GM21447 (cell line): ENCODE data around the gene RRAGD.

ENCODE experiments used
- ATAC-seq: cut with Tn5 transposase; IDR thresholded peaks from one replicate; pipeline ENCODE4 v1.9.1; 2021; ENCODE audit not compliant: unreplicated experiment

Gene RRAGD

GRCh38 chr6:89379281-89379680, 32.8 kb downstream of the RRAGD start:
- no peak for ATAC-seq

GRCh38 chr6:89378628-89379027, 33.4 kb downstream of the RRAGD start:
- no peak for ATAC-seq

- ATAC-seq = peak; percentile 69
These were observed 36.4 kb downstream of the RRAGD start for GRCh38 chr6:89375427-89376267.

- ATAC-seq = peak; percentile 57
These were observed 39.6 kb downstream of the RRAGD start for GRCh38 chr6:89372506-89372901.

GRCh38 chr6:89371849-89372505, 40.1 kb downstream of the RRAGD start:
- ATAC-seq = peak; percentile 64

- no peak for ATAC-seq
These were observed 43.1 kb downstream of the RRAGD start for GRCh38 chr6:89368999-89369398.

- ATAC-seq = no peak
These were observed 44.0 kb downstream of the RRAGD start for GRCh38 chr6:89368107-89368506.

GRCh38 chr6:89364586-89364985, 47.5 kb downstream of the RRAGD start:
- ATAC-seq = no peak

- no peak for ATAC-seq
These were observed 50.9 kb downstream of the RRAGD start for GRCh38 chr6:89361171-89361570.

GRCh38 chr6:89360415-89360999, 51.6 kb downstream of the RRAGD start:
- ATAC-seq = peak; percentile 33

- ATAC-seq = no peak
These were observed 52.5 kb downstream of the RRAGD start for GRCh38 chr6:89359561-89359960.

GRCh38 chr6:89357390-89357789, 54.7 kb downstream of the RRAGD start:
- peak; percentile 55 for ATAC-seq

- ATAC-seq = no peak
These were observed 55.4 kb downstream of the RRAGD start for GRCh38 chr6:89356642-89357170.

GRCh38 chr6:89355511-89356194, 56.4 kb downstream of the RRAGD start:
- ATAC-seq = no peak

- ATAC-seq = no peak
These were observed 58.2 kb downstream of the RRAGD start for GRCh38 chr6:89353702-89354392.

- no peak for ATAC-seq
These were observed 58.9 kb downstream of the RRAGD start for GRCh38 chr6:89353118-89353556.

GRCh38 chr6:89352278-89353117, 59.6 kb downstream of the RRAGD start, which contains the start of gene UBE2J1:
Gene UBE2J1 (minus strand): TSS chr6:89352722. CDS start chr6:89352569, 153 bp downstream.
- peak; percentile 14 for ATAC-seq

- ATAC-seq = no peak
These were observed 60.3 kb downstream of the RRAGD start for GRCh38 chr6:89351671-89352277.
